Mammary epithelial cell (primary cell): Measurements from ENCODE around the gene ACAA2.
"Not testable (repeated sequence)": the region's sequence is repeated elsewhere in the genome, so short reads cannot be mapped to it uniquely, and the experiment has no call there.

ENCODE experiments used
- EZH2 ChIP-seq: IDR thresholded peaks from 2 replicates; pipeline ENCODE4 v1.6.1; 2012; ENCODE audit warnings: low read length, inconsistent platforms, borderline replicate concordance
- TF ChIP-seq, protein P1 (sequence below), 2 donors: IDR thresholded peaks in 1 of 2; conservative IDR thresholded peaks in 1 of 2; 2 replicates each; pipeline ENCODE4 v1.5.1; 2011 to 2012; ENCODE audit warnings: inconsistent platforms in 2 of 2, low read length in 2 of 2, mild to moderate bottlenecking in 2 of 2, control low read depth in 1 of 2, low read depth in 1 of 2; ENCODE audit not compliant: insufficient read depth in 1 of 2; ENCODE audit errors: extremely low read depth in 1 of 2

DNA sequence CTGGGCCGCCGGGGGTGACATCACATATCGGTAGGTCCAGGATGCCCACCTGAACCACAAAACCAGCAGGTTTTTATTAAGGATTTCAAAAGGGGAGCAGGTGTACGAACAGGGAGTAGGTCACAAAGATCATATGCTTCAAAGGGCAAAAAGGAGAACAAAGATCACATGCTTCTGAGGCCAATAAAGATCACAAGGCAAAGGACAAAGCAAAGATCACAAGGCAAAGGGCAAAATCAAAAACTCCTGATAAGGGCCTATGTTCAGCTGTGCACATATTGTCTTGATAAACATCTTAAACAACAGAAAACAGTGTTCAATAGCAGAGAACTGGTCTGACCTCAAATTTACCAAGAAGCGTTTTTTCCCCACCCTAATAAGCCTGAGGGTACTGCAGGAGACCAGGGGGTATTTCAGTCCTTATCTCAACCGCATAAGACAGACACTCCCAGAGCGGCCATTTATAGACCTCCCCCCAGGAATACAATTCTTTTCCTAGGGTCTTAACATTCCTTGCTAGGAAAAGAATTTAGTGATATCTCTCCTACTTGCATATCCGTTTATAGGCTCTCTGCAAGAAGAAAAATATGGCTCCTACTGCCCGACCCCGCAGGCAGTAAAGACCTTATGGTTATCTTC is 4.7 kb downstream of the ACAA2 start:
- TF ChIP-seq, protein P1, sequence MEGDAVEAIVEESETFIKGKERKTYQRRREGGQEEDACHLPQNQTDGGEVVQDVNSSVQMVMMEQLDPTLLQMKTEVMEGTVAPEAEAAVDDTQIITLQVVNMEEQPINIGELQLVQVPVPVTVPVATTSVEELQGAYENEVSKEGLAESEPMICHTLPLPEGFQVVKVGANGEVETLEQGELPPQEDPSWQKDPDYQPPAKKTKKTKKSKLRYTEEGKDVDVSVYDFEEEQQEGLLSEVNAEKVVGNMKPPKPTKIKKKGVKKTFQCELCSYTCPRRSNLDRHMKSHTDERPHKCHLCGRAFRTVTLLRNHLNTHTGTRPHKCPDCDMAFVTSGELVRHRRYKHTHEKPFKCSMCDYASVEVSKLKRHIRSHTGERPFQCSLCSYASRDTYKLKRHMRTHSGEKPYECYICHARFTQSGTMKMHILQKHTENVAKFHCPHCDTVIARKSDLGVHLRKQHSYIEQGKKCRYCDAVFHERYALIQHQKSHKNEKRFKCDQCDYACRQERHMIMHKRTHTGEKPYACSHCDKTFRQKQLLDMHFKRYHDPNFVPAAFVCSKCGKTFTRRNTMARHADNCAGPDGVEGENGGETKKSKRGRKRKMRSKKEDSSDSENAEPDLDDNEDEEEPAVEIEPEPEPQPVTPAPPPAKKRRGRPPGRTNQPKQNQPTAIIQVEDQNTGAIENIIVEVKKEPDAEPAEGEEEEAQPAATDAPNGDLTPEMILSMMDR (conservative IDR thresholded peaks at IDR 0.05 in 1 of 2, IDR thresholded peaks at IDR 0.05 in 1 of 2; ENCODE audit: extremely low read depth in 1 of 2, insufficient read depth in 1 of 2, low read depth in 1 of 2, low read length in 2 of 2): not testable (repeated sequence)
- not testable (repeated sequence) for TF ChIP-seq EZH2
